Neural progenitor cell (in vitro differentiated cells): Measurements from ENCODE around the gene COL23A1.

Experiments used
- EZH2 ChIP-seq: fragments of 200-600 bp; sonication (generic); IDR thresholded peaks from 2 replicates; pipeline ENCODE4 v1.6.1; 2017; ENCODE audit warnings: antibody characterized with exemption, mild to moderate bottlenecking, moderate library complexity
- EZH2phosphoT487 ChIP-seq: fragments of 200-600 bp; sonication (generic); IDR thresholded peaks from 2 replicates; pipeline ENCODE4 v1.6.1; 2017; ENCODE audit warnings: antibody characterized with exemption
- TF ChIP-seq, protein P1 (sequence below): fragments of 200-600 bp; sonication (generic); IDR thresholded peaks from 2 replicates; pipeline ENCODE4 v1.5.1; 2017; ENCODE audit warnings: antibody characterized with exemption, mild to moderate bottlenecking

DNA sequence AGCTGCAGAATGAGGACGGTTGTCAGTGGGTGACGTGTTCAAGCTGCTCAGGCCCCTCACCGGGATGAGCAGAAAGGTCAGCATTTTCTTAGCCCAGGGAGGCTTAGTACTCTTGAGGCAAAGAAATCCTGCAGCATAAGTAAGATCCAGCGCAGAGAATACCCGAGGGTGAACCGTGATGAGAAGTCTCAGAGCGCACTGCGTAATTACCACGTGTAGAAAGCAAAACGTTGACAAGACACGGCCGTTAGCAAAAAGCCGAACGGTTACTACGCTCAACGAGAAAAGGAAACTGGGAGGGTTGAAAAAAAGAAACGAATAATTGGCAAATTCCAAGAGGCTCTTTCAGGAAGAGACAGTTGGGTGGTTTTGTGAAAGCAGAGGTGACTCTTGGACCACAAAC is 104.0 kb downstream of the COL23A1 start:
- TF ChIP-seq, protein P1, sequence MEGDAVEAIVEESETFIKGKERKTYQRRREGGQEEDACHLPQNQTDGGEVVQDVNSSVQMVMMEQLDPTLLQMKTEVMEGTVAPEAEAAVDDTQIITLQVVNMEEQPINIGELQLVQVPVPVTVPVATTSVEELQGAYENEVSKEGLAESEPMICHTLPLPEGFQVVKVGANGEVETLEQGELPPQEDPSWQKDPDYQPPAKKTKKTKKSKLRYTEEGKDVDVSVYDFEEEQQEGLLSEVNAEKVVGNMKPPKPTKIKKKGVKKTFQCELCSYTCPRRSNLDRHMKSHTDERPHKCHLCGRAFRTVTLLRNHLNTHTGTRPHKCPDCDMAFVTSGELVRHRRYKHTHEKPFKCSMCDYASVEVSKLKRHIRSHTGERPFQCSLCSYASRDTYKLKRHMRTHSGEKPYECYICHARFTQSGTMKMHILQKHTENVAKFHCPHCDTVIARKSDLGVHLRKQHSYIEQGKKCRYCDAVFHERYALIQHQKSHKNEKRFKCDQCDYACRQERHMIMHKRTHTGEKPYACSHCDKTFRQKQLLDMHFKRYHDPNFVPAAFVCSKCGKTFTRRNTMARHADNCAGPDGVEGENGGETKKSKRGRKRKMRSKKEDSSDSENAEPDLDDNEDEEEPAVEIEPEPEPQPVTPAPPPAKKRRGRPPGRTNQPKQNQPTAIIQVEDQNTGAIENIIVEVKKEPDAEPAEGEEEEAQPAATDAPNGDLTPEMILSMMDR = no peak
- no peak for TF ChIP-seq EZH2phosphoT487
- no peak for TF ChIP-seq EZH2
